ENCODE data around the gene SLC5A2. TPM values are rescaled to one million over a fixed set of nuclear protein-coding genes. Genes with fewer than 3 reads are reported as not detected.
A peak's percentile ranks its signal among the peaks of the same experiment; 100 is the strongest.

SLC5A2 gene
- total and polyA plus RNA-seq, 2 of the 13 experiments (the other 11 are each of a cell fraction or from before 2014, with no cell fraction given), result 0.24 to 0.97 TPM

- TF ChIP-seq BRF2 (CRISPR knock-in tag; IDR thresholded peaks at IDR 0.05) (peak; percentile 80; the same call in 1 of the 2 replicates), GATA4 (IDR thresholded peaks at IDR 0.05; ENCODE audit: borderline replicate concordance, low read depth) (peak; percentile 65; the same call in 1 of the 2 replicates), ZNF776 (CRISPR knock-in tag; IDR thresholded peaks at IDR 0.05) (peak; percentile 95), ZNF605 (CRISPR knock-in tag; IDR thresholded peaks at IDR 0.05) (peak; percentile 98), SOX13 (IDR thresholded peaks at IDR 0.05) (no peak), SOX13 (CRISPR knock-in tag; conservative IDR thresholded peaks at IDR 0.05 in 1 of 2, IDR thresholded peaks at IDR 0.05 in 1 of 2) (peak in 1 of 2 experiments; percentile 4; a peak in 1 of 4 replicates), NFIB (CRISPR knock-in tag; IDR thresholded peaks at IDR 0.05; ENCODE audit: borderline replicate concordance) (no peak), NFE2L1 (CRISPR knock-in tag; IDR thresholded peaks at IDR 0.05; ENCODE audit: borderline replicate concordance) (no peak), FOXA3 (CRISPR knock-in tag; IDR thresholded peaks at IDR 0.05) (peak; percentile 56; the same call in 1 of the 2 replicates), ONECUT2 (CRISPR knock-in tag; IDR thresholded peaks at IDR 0.05) (no peak), NBN (conservative IDR thresholded peaks at IDR 0.05) (no peak), ZFP91 (CRISPR knock-in tag; IDR thresholded peaks at IDR 0.05; ENCODE audit: borderline replicate concordance) (peak; percentile 93), ZBTB20 (CRISPR knock-in tag; IDR thresholded peaks at IDR 0.05; ENCODE audit: borderline replicate concordance, low read depth) (no peak; the same call in 1 of the 2 replicates), RFX5 (IDR thresholded peaks at IDR 0.05; ENCODE audit: low read depth, low read length) (no peak), ZNF121 (CRISPR knock-in tag; IDR thresholded peaks at IDR 0.05) (0 out of 2 replicates have a peak, but pooled peaks have one; percentile 3), ZKSCAN1 (IDR thresholded peaks at IDR 0.05; ENCODE audit: low read length) (no peak), ZSCAN12 (CRISPR knock-in tag; IDR thresholded peaks at IDR 0.05) (peak; percentile 50), ZSCAN22 (CRISPR knock-in tag; IDR thresholded peaks at IDR 0.05) (no peak), NFKB2 (CRISPR knock-in tag; IDR thresholded peaks at IDR 0.05; ENCODE audit: borderline replicate concordance) (peak; percentile 94), ZNF563 (CRISPR knock-in tag; IDR thresholded peaks at IDR 0.05) (peak; percentile 65; the same call in 1 of the 2 replicates), SIX4 (CRISPR knock-in tag; IDR thresholded peaks at IDR 0.05) (peak; percentile 44; the same call in 1 of the 2 replicates), TBX2 (CRISPR knock-in tag; IDR thresholded peaks at IDR 0.05; ENCODE audit: borderline replicate concordance) (peak; percentile 90), TIGD3 (CRISPR knock-in tag; IDR thresholded peaks at IDR 0.05; ENCODE audit: borderline replicate concordance) (no peak; the same call in 1 of the 2 replicates)
- TF ChIP-seq, protein P1, sequence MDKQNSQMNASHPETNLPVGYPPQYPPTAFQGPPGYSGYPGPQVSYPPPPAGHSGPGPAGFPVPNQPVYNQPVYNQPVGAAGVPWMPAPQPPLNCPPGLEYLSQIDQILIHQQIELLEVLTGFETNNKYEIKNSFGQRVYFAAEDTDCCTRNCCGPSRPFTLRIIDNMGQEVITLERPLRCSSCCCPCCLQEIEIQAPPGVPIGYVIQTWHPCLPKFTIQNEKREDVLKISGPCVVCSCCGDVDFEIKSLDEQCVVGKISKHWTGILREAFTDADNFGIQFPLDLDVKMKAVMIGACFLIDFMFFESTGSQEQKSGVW (CRISPR knock-in tag; IDR thresholded peaks at IDR 0.05; ENCODE audit: borderline replicate concordance), result no peak; the same call in 1 of the 2 replicates
These were observed 23.9 kb upstream of the SLC5A2 start, which contains the start of gene ARMC5 (continued) for GRCh38 chr16:31458844-31459686.
